HG02759 (cell line): ENCODE measurements around the gene LRIG3.
A peak's percentile ranks its signal among the peaks of the same experiment; 100 is the strongest.
"Not testable (repeated sequence)": the region's sequence is repeated elsewhere in the genome, so short reads cannot be mapped to it uniquely, and the experiment has no call there.

ENCODE experiments used
- ATAC-seq: cut with Tn5 transposase; IDR thresholded peaks from one replicate; pipeline ENCODE4 v1.9.1; 2021; ENCODE audit warnings: mild to moderate bottlenecking, moderate library complexity; ENCODE audit not compliant: unreplicated experiment

Gene LRIG3, protein sequence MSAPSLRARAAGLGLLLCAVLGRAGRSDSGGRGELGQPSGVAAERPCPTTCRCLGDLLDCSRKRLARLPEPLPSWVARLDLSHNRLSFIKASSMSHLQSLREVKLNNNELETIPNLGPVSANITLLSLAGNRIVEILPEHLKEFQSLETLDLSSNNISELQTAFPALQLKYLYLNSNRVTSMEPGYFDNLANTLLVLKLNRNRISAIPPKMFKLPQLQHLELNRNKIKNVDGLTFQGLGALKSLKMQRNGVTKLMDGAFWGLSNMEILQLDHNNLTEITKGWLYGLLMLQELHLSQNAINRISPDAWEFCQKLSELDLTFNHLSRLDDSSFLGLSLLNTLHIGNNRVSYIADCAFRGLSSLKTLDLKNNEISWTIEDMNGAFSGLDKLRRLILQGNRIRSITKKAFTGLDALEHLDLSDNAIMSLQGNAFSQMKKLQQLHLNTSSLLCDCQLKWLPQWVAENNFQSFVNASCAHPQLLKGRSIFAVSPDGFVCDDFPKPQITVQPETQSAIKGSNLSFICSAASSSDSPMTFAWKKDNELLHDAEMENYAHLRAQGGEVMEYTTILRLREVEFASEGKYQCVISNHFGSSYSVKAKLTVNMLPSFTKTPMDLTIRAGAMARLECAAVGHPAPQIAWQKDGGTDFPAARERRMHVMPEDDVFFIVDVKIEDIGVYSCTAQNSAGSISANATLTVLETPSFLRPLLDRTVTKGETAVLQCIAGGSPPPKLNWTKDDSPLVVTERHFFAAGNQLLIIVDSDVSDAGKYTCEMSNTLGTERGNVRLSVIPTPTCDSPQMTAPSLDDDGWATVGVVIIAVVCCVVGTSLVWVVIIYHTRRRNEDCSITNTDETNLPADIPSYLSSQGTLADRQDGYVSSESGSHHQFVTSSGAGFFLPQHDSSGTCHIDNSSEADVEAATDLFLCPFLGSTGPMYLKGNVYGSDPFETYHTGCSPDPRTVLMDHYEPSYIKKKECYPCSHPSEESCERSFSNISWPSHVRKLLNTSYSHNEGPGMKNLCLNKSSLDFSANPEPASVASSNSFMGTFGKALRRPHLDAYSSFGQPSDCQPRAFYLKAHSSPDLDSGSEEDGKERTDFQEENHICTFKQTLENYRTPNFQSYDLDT

DNA sequence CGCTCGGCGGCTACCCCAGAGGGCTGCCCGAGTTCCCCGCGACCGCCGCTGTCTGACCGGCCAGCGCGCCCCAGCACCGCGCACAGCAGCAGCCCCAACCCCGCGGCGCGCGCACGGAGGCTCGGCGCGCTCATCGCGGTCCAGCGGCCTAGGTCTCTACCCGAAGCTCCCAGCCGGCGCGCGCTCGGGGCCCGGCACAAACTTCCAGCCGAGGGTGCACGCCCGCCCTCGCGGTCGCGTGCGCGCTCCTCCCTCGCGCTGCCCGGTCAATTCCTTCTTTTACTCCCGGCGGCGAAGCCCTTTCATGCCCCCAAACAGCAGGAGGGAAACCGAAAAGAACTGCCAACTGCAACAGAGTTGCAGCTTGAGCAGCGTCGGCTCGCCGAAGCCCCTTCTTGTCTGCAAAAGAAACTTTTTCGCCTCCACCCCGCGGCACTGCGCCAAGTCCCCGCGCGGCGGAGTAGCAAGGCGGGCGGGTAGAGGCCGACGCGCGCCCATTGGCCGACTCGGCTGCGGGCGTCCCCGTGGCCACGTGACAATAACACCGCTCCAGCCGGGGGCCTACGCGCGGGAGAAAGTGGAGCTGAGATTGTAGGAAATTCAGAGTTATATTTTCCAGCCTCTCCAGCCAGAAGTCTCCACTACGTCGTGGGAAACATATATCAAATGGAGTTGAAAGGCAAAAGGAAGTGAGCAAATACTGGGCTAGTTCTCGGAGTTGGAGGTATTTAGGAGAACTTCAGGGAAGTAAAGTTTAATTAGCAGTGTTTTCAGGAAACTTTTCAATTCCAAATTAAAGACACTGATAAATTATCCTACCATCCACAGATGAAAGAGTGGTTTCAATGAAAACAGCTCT is at the start of gene LRIG3:
Gene LRIG3, minus strand, starts transcription at position 403 of the 859 bp plus-strand sequence. Its CDS starts 269 bp downstream, at position 134.
- ATAC-seq: peak; percentile 93

DNA sequence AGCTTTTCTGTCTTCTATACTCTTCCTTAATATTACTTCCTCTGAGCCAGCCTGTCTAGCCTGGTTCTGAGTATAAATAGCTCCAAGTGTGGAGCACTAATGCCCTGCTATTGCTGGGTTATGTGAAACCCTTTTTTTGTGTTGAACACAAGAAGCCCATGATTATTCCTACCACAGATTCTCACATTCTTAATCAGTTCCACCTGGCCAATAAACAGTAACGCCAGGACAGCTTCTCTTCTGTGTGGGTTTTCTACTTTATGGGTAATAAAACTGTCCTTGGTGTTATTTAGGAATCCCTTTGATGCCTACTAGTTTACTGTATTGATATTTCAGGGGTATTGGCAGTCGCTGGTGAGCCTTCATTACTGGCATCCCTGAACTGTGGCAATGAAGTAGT is 48.9 kb upstream of the LRIG3 start:
- ATAC-seq: no peak

DNA sequence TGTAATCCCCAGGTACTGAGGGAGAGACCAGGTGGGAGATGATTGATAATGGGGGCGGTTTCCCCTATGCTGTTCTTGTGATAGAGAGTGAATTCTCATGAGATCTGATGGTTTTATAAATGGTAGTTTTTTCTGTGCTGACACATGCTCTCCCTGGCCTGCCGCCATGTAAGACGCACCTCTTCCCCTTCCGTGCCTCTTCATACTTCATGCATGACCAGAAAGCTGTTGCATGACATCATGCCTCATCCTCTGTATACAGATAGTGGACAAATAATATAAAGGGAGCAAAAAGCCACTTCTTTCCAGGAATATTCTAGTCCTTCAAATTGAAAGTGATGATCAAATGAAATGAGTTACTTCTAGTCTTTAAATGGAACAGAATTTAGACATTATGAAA is 47.3 kb upstream of the LRIG3 start:
- no peak for ATAC-seq

DNA sequence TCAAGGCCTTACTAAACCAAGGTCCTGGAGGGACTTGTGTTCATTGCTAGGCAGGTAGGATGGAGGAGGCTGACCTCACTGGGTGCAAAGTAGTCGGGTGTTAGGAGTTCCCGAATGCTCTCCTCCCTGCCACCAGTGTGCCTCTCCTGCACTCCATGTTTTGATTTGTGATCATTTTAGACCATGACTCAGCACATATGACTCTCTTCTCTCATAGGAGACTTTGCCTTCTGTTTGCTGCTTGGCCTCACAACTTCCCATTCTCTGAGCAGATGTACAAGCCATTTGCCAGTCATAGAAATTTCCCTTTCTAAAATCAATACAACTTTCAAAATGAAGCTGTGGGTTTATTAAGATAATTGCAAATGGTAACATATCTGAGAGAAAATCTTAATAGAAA is 46.6 kb upstream of the LRIG3 start:
- no peak for ATAC-seq

DNA sequence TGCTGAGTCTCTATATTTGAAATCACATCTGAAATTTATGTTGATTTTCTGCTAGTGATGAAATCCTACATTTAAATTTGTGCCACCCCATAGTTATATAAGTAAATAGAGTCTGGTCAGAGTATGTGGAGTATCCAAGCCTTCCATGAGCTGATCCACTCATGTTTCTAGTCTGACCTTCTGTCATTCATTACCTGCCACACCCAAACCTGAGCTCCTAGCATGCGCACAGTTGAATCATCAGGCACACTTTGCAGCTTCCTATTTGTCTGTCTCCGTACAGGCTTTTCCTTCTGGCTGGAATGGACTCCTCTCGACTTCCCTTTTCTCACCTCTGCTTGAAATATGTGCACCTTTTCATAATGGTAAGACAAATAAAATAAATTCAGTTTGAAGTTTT is 45.3 kb upstream of the LRIG3 start:
- ATAC-seq: no peak

DNA sequence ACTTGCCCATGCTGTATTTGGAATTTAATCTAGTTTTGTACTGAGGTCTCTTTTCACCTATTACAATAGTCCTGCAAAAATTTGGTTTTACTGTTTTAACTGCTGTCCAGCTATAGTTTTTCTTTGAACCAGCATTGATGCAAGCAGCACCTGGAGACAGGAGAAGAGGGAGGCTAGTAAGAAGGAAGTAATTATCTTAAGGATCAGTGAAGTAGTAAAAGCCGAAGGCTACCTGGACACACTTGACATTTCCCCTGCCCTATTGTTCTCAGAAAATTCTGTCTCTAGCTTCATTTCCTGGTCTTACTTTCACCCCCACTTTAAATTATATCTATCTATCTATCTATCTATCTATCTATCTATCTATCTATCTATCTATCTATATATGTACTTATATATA is 43.5 kb upstream of the LRIG3 start:
- ATAC-seq: no peak

DNA sequence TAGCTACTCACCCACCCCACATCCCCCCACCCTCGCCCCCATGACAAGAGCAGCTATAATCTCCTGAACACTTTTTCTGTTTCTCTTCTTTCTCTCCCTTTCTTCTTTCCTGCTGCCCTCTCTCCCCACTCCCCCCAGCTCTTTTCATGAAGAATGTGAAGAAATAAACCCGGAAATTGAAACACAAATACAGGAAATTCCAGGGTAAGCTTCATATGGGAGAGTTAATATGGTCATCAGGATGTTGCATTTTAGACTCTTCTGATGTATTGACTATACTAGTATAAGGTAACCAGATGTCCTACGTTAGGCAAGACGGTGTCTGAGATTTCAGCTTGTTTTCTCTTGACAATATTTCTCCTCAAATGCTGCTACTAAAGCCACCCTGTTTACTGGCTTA is 41.6 kb upstream of the LRIG3 start:
- no peak for ATAC-seq

DNA sequence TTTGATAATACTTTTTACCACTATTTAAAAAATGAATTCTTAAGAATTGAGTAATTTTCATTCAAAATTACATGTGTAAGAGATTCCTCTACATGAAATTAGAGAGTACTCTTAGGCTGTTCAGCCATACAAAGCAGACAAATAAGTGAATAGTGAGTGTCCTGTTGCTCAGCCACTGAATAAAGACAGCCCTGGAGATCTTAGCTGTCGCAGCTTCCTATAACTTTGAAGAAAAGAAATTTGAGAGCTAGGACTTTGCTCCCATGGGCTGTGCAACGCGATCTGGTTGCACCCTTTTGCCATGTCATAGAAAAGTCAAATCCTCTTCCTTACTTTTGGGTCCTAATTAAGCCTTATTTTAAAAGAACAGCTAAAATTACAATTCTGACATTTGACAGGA is 40.9 kb upstream of the LRIG3 start:
- ATAC-seq: no peak

DNA sequence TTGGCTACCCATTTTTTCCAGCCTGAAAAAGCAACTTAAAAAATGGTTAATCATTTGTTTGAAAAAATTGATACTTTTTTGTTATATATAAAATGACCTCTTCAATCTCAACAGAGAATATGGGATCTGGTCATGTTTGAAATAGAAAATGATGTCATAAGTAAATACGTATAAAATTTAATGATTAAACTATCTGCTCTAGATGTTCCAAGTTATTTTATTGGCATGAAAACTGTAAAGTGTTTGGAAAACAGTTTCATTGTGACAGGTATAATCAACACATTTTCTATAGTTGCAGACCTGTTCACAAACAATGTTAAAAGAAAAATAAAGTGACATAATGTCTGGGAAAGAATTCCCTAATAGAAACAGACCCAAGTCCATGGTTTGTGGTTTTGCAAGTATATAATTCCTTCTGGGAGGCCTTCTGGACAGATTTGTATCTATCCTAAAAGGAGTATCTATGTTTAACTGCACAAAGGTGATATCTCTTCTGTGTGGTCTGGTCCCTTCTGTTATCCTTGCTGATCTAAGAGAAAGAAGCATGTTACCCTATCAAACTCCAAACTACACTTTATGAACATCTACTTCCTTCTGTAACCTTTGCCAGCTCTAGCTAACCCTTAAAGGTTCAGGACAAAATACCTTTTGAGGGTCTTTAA is 39.5 kb upstream of the LRIG3 start:
- no peak for ATAC-seq

DNA sequence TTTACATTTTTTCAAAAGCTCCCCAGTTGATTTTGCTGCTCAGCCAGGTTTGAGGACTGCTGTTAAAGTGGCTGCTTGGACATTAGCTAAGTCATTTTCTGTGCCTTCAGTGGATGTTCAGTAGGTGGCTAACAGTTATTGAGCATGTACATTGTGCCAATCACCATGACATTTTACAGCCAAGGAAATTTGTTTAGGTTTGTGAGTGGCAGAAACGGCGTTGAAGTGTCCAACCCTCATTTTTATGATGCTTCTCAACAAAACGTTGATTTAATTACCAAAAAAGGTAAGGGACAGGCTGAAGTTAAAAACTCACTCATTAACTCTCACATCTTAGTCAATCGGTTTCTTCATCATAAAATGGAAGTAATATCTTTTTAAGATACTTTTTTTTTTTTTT is 37.0 kb upstream of the LRIG3 start:
- ATAC-seq: no peak

DNA sequence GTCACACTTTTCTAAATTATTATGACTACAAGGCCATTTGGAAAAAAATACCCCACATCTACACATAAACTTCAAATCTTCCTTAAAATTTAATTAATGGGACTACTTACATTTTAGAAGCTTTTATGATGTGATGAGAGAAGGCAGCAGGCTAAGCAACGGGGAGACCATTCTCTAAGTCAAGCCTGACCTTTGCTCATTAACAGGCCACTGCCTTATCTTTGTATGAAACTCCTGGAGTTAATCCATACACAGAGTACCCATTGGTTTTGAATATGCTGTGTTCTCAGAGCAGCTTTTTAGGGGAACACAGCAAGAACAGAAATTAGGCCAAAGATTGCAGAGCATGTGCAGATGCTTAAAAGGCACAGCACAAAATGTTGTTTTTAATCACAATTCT is 35.5 kb upstream of the LRIG3 start:
- no peak for ATAC-seq

DNA sequence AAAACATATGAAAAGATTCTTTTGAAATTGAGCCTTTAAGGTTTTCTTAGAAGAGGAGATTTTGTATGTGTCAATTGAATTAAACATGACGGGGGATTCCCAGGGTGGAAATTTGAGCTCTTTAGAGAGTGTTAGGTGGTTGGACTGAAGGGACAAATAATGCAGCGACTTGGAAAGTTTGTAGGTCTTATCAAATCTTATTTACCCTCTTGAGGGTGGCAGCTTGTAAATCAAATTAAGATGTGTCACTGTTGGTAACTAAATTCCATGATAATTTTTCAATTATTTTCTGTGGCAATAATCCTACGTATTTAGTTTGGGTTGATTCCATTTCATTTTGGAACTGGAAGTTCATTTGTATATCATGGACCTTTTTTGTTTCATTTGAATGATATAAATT is 33.7 kb upstream of the LRIG3 start:
- ATAC-seq: no peak

DNA sequence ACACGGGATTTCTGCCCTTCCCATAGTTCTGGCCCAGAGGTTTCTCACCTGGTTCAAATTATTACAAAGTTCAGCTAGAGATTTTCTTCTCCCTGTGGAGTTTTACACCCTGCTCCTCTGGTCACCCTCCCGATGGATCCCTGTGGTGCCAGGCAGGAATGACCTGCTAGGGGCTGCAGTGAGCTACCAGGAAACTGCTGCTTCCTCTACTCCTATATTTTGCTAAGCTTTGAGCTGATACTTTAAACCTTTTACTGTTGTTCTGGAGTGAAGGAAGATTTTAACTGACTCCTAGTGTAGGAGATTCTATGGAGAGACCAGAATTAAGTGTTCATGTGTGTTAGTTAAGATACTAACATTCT is 30.4 kb upstream of the LRIG3 start:
- no peak for ATAC-seq

DNA sequence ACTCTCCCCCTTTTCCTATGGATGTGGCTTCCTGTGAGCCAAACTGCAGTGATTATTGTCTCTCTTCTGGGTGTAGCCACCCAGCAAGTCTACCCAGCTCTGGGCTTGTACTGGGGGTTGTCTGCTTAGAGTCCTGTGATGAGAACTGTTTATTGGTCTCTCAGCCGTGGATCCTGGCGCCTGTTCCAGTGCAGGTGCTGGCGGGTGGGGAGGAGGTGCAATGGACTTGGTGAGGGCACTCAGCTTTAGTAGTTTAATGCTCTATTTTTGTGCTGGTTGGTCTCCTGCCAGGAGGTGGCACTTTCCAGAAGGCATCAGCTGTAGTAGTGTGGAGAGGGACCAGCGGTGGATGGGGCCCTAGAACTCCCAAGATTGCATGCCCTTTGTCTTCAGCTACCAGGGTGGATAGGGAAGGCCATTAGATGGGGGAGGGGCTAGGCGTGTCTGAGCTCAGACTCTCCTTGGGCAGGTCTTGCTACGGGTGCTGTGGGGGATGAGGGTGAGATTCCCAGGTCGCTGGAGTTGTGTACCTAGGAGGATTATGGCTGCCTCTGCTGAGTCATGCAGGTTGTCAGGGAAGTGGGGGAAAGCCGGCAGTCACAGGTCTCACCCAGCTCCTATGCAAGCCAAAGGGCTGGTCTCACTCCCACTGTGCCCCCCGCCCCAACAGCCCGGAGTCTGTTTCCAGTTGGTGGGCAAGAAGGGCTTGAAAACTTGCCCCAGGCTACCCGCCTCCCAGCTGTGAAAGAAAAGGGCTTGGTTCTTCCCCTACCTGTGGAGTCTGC is 29.8 kb upstream of the LRIG3 start:
- not testable (repeated sequence) for ATAC-seq

DNA sequence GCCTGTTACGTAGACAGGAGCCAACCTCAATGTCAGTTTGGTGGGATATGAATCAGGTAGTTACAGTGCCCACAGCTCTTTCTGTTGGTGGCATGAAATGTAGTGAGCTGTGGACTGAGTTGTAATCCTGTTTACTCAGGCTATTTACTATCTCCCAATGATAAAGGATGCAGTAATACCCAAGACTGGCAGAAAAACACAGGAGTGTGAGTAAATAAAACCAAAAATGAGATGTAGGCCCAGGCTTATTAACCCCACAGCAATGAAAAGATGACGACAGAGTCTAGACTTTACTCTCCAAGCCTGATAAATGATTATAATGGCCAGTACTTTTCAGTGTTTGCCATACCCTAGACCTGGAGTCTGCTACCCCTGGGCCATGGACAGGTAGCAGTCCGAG is 22.8 kb upstream of the LRIG3 start:
- ATAC-seq: no peak

DNA sequence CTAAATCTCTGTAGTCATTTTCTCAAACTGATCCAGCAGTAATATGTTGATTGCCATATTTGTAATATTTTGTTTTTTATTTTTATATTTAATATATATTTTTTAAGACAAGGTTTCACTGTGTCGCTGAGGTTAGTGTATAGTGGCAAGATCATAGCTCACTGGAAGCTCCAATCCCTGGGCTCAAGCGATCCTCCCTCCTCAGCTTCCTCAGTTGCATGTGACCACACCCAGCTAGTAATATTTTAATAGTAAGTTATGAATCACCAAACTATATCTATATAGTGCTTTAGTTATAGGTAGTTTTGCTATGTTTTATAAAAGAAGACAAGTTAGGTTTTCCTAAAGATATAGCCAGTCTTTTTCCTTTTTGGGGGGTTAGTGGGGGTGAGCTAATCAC is 22.0 kb upstream of the LRIG3 start:
- ATAC-seq: no peak

DNA sequence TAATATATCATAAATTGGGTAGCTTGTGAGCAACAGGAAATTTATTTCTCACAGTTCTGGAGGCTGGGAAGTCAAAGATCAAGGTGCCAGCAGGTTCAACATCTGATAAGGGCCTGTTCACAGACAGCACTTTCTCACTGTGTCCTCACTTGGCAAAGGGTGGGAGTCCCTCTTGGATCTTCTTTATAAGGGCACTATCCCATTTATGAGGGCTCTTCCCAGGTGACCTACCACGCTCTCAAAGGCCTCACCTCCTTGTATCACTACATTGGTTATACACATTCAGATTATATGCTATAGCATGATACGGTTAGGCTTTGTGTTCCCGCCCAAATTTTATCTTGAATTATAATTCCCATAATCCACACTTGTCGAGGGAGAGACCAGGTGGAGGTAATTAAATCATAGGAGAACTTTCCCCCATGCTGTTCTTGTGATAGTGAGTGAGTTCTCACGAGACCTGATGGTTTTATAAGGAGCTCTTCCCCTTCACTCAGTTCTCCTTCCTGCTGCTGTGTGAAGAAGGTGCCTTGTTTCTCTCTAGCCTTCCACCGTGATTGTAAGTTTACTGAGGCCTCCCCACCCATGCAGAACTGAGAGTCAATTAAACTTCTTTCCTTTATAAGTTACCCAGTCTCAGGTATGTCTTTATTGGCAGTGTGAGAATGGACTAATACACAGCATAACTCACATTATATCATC is 19.2 kb upstream of the LRIG3 start:
- no peak for ATAC-seq

DNA sequence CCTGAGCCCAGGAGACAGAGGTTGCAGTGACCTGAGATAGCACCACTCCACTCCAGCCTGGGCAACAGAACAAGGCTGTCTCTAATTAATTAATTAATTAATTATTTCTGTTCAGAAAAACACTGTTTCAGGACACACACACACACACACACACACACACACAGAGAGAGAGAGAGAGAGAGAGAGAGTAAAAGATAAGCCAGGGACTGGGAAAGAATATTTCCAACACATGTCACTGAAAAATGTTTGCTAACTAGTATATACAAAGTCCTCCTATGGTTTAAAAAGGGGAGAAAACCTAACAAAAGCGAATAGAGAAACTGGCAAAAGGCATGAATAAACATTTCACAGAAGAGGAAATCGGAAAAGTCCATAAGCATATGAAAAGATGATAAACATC is 18.1 kb upstream of the LRIG3 start:
- no peak for ATAC-seq

DNA sequence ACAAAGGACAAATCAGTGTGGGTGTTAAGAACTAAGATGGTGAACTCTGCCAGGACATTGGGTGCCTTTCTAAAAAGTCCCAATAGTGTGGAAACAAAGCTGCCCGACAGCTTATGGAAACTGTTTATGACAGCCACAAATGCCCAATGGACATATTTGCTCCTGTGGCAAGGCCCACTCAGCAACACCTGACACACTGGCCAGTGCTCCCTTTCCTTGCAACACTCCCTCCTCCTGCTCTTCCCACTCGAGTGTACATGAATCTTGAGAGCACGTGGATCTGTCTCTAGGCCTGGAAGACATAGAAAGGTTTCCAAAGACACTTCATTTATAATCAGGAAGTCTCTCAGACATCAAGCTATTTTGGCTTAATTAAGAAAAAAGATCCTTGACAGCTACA is 14.2 kb upstream of the LRIG3 start:
- no peak for ATAC-seq
